PC-3 (cell line): ENCODE results near the gene ITIH3. TPM values are rescaled to one million over a fixed set of nuclear protein-coding genes. Genes with fewer than 3 reads are reported as not detected.

Experiments
- ATAC-seq: fragments of 200-7000 bp; cut with Tn5 transposase; 2 replicates; pipeline ENCODE4 v1.9.1; 2020; ENCODE audit warnings: mild to moderate bottlenecking, moderate library complexity
- BruUV-seq: library from RNA; stranded (reverse); fragments of 400-500 nt; replicated peaks from 2 replicates; lab custom pipeline; 2021; lab: Mats Ljungman, UMichigan
- CTCF ChIA-PET: fragments of 300-600 bp; sonication (Branson Sonifier 250); formaldehyde crosslinking; loops from one replicate; lab custom pipeline; 2022; ENCODE audit warnings: antibody characterized with exemption; lab: Charles Lee
- POLR2A ChIA-PET: fragments of 300-600 bp; sonication (Branson Sonifier 250); formaldehyde crosslinking; loops from one replicate; lab custom pipeline; 2022; ENCODE audit warnings: antibody characterized with exemption; ENCODE audit not compliant: unreplicated experiment; lab: Charles Lee
- DNase-seq: peaks from one replicate; pipeline ENCODE4 v3.0.0-alpha.2; 2015
- H2AFZ ChIP-seq: fragments of 300-600 bp; sonication (generic); 2 replicates; pipeline ENCODE4 v1.6.0; 2016; ENCODE audit warnings: antibody characterized with exemption, low read length
- H3F3A ChIP-seq: fragments of 300-600 bp; sonication (generic); one replicate; pipeline ENCODE4 v1.6.0; 2017; ENCODE audit warnings: antibody characterized with exemption, low read length, control low read depth, mild to moderate bottlenecking; ENCODE audit not compliant: unreplicated experiment
- H3K27ac ChIP-seq: fragments of 300-600 bp; sonication (generic); 2 replicates; pipeline ENCODE4 v1.5.1; 2016; ENCODE audit warnings: mild to moderate bottlenecking, low read length
- H3K27me3 ChIP-seq: fragments of 300-600 bp; sonication (generic); 2 replicates; pipeline ENCODE4 v1.6.1; 2016; ENCODE audit warnings: low read length, mixed read lengths
- H3K36me3 ChIP-seq: fragments of 300-600 bp; sonication (generic); 2 replicates; pipeline ENCODE4 v1.6.1; 2016; ENCODE audit warnings: low read depth, mixed run types, low read length, mixed read lengths
- H3K4me1 ChIP-seq: fragments of 300-600 bp; sonication (generic); 2 replicates; pipeline ENCODE4 v1.5.1; 2016; ENCODE audit warnings: low read length; ENCODE audit not compliant: insufficient read depth
- H3K4me2 ChIP-seq: fragments of 300-600 bp; sonication (generic); 2 replicates; pipeline ENCODE4 v1.6.0; 2016; ENCODE audit warnings: low read length
- H3K4me3 ChIP-seq: fragments of 300-600 bp; sonication (generic); 2 replicates; pipeline ENCODE4 v1.5.1; 2016; ENCODE audit warnings: mild to moderate bottlenecking, low read length, mixed read lengths
- H3K79me2 ChIP-seq: fragments of 300-600 bp; sonication (generic); 2 replicates; pipeline ENCODE4 v1.6.1; 2017; ENCODE audit warnings: low read length, mixed read lengths
- H3K9ac ChIP-seq: fragments of 300-600 bp; sonication (generic); 2 replicates; pipeline ENCODE4 v1.6.0; 2016; ENCODE audit warnings: mild to moderate bottlenecking, low read length
- H3K9me2 ChIP-seq: fragments of 300-600 bp; sonication (generic); replicated peaks from 2 replicates; pipeline ENCODE4 v1.6.1; 2016; ENCODE audit warnings: mixed run types, low read length, mixed read lengths
- H3K9me3 ChIP-seq: fragments of 300-600 bp; sonication (generic); 2 replicates; pipeline ENCODE4 v1.6.1; 2016; ENCODE audit warnings: low read length, mixed read lengths
- H4K20me1 ChIP-seq: fragments of 300-600 bp; sonication (generic); 2 replicates; pipeline ENCODE4 v1.6.1; 2016; ENCODE audit warnings: low read length, mixed read lengths
- EZH2 ChIP-seq: fragments of 300-600 bp; sonication (generic); IDR thresholded peaks from one replicate; pipeline ENCODE4 v1.6.1; 2017; ENCODE audit warnings: antibody characterized with exemption, mild to moderate bottlenecking, low read length; ENCODE audit not compliant: unreplicated experiment
- EZH2phosphoT487 ChIP-seq: fragments of 300-600 bp; sonication (generic); IDR thresholded peaks from 2 replicates; pipeline ENCODE4 v1.6.1; 2018; ENCODE audit warnings: mild to moderate bottlenecking, antibody characterized with exemption, low read length, borderline replicate concordance
- intact Hi-C: fragments of 100-400 bp; cut with micrococcal nuclease; formaldehyde crosslinking; loops from 2 replicates; pipeline ENCODE4 v1.9.0; 2023
- total RNA-seq: library from RNA; depleted of rRNA; stranded (reverse); fragments of >200 nt; gene quantifications from 2 replicates; pipeline ENCODE4 v1.2.3, GENCODE V29; 2014
- TF ChIP-seq, protein P1 (sequence below): fragments of 300-600 bp; sonication (generic); conservative IDR thresholded peaks from 2 replicates; pipeline ENCODE4 v1.5.1; 2017; ENCODE audit warnings: antibody characterized with exemption, low read depth, mild to moderate bottlenecking, low read length

Gene ITIH3
- total RNA-seq, 1 experiment from 2014 or later: not detected

DNA sequence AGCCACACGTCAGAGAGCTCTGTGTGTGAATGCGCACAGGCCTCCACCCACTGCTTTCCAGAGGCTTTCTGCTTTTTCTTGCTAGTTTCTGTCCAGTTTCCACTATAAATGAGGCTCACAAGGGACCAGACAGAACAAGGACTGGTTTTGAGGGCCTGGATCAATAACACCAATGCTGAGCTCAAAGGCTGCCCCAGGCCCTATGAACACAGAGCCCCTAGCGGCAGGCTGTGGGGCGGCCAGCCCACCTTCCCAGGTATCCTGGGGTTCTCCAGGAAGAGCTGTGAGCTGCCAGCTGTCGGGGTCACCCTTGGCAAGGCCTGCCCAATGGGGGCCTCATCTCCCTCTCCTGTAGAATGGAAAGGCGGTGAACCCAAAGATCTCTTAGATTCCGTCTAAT is 2.2 kb upstream of the ITIH3 start:
- POLR2A ChIA-PET: interaction anchor here (0.6 kb wide), 1 partner anchor 29 kb away, joined by 3 read pairs; no protein-coding TSS in a partner anchor
- intact Hi-C loops: no loop called here
- ATAC-seq: no peak

DNA sequence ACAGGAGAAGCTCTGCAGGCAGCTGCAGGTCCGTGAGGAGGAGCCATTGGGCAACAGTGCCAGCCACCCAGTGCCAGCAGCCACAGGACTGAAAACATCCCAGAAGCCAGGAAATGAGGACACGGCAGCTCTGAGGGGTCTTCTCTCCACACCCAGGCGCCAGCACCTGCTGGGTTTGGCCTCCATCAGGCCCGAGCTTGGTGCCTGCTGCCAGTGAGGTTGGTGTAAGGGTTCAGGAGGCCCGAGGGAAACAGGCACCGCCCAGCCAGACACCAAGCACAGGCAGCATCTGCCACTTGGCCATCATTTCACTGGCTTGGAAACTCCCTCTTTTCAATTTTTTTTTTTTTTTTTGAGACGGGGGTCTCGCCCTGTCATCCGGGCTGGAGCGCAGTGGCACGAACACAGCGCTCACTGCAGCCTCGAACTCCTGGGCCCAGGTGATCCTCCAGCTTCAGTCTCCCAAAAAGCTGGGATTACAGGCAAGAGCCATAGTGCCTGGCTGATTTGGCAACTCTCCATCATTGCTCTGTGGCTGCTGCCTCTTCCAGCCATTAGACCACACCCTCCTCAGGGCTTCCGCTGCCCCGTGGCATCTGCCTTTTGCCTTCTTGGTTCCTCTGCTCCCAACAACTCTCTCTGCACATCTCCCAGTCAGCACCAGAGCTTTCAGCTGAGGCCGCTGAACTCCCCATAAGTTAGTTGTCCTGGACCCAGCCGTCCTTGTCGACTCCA is 1.5 kb upstream of the ITIH3 start:
- Histone ChIP-seq H3K4me2 (no peak overlapping the region), H3K27me3 (no peaks in the 10 kb centered on the region), H4K20me1 (no peaks in the 10 kb centered on the region), H2AFZ (no peak overlapping the region), H3K9ac (no peak overlapping the region), H3K36me3 (no peaks in the 10 kb centered on the region), H3K4me3 (no peak overlapping the region), H3K4me1 (no peaks in the 10 kb centered on the region), H3K79me2 (no peaks in the 10 kb centered on the region), H3K9me2 (no peaks in the 10 kb centered on the region), H3F3A (no peaks in the 10 kb centered on the region), H3K27ac (no peak overlapping the region), H3K9me3 (no peaks in the 10 kb centered on the region)
- DNase-seq: peak; percentile 19
- no peak for TF ChIP-seq EZH2phosphoT487
- TF ChIP-seq, protein P1, sequence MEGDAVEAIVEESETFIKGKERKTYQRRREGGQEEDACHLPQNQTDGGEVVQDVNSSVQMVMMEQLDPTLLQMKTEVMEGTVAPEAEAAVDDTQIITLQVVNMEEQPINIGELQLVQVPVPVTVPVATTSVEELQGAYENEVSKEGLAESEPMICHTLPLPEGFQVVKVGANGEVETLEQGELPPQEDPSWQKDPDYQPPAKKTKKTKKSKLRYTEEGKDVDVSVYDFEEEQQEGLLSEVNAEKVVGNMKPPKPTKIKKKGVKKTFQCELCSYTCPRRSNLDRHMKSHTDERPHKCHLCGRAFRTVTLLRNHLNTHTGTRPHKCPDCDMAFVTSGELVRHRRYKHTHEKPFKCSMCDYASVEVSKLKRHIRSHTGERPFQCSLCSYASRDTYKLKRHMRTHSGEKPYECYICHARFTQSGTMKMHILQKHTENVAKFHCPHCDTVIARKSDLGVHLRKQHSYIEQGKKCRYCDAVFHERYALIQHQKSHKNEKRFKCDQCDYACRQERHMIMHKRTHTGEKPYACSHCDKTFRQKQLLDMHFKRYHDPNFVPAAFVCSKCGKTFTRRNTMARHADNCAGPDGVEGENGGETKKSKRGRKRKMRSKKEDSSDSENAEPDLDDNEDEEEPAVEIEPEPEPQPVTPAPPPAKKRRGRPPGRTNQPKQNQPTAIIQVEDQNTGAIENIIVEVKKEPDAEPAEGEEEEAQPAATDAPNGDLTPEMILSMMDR: no peak
- no peak for TF ChIP-seq EZH2
- intact Hi-C loops: no loop called here
- POLR2A ChIA-PET: interaction anchor here (0.6 kb wide), 1 partner anchor 28 kb away, joined by 3 read pairs; no protein-coding TSS in a partner anchor
- CTCF ChIA-PET: no interaction called here
- no peak for ATAC-seq
- BruUV-seq: no TSS peak

More for the DNA sequence above, 2.2 kb upstream of the ITIH3 start:
- BruUV-seq: no TSS peak
- no peak for DNase-seq
- CTCF ChIA-PET: no interaction called here
- H3K4me2 ChIP-seq: no peak overlapping the region
- H3K9me3 ChIP-seq: no peaks in the 10 kb centered on the region
- no peak overlapping the region for H2AFZ ChIP-seq
- H3K4me1 ChIP-seq: no peaks in the 10 kb centered on the region
- H3K27ac ChIP-seq: no peak overlapping the region
- H3K79me2 ChIP-seq: no peaks in the 10 kb centered on the region
- no peaks in the 10 kb centered on the region for H4K20me1 ChIP-seq
- H3F3A ChIP-seq: no peaks in the 10 kb centered on the region
- no peaks in the 10 kb centered on the region for H3K27me3 ChIP-seq
- no peak overlapping the region for H3K4me3 ChIP-seq
- no peaks in the 10 kb centered on the region for H3K9me2 ChIP-seq
- no peak overlapping the region for H3K9ac ChIP-seq
- TF ChIP-seq, protein P1: peak; percentile 14; the same call in 1 of the 2 replicates
- TF ChIP-seq EZH2: no peak
- no peaks in the 10 kb centered on the region for H3K36me3 ChIP-seq
